ENCODE results near the gene KIF26A.

The KIF26A gene

GRCh38 chr14:104121142-104121541, 17.2 kb upstream of the KIF26A start:
- Histone ChIP-seq H3K36me3 (replicated peaks; ENCODE audit: insufficient read depth, low read length) (no peaks in the 10 kb centered on the region), H3K4me1 (ENCODE audit: low read length) (no peaks in the 10 kb centered on the region), H3K9me3 (replicated peaks; ENCODE audit: insufficient read depth, low read length) (no peaks in the 10 kb centered on the region), H3K9ac (ENCODE audit: low read length) (no peak overlapping the region), H3K27me3 (replicated peaks; ENCODE audit: insufficient read depth, low read length) (peaks cover 7% of the 10 kb centered on the region; the same call in 1 of the 2 replicates), H3K27ac (ENCODE audit: low read length) (no peak overlapping the region), H3K79me2 (ENCODE audit: low read length) (no peaks in the 10 kb centered on the region), H3K4me3 (ENCODE audit: low read length) (no peak overlapping the region), H3K9me2 (replicated peaks; ENCODE audit: insufficient read depth, low read length) (no peaks in the 10 kb centered on the region), H4K20me1 (ENCODE audit: insufficient read depth, low read length) (no peaks in the 10 kb centered on the region), H2AFZ (ENCODE audit: low read length) (no peak overlapping the region), H3F3A (ENCODE audit: insufficient read depth, low read length) (no peaks in the 10 kb centered on the region), H3K4me2 (ENCODE audit: low read depth, low read length) (no peak overlapping the region)
- TF ChIP-seq CTCF (IDR thresholded peaks at IDR 0.05; ENCODE audit: low read length), result no peak
- TF ChIP-seq EZH2 (optimal IDR thresholded peaks at IDR 0.05; ENCODE audit: low read depth, low read length), result no peak
- no peak for TF ChIP-seq EZH2phosphoT487 (IDR thresholded peaks at IDR 0.05; ENCODE audit: low read length)
- no peak for DNase-seq

GRCh38 chr14:104123879-104124278, 14.5 kb upstream of the KIF26A start:
- Histone ChIP-seq H3K4me2 (ENCODE audit: low read depth, low read length) (no peak overlapping the region), H3K9me2 (replicated peaks; ENCODE audit: insufficient read depth, low read length) (no peaks in the 10 kb centered on the region), H3K4me1 (ENCODE audit: low read length) (no peaks in the 10 kb centered on the region), H3K27me3 (replicated peaks; ENCODE audit: insufficient read depth, low read length) (peaks cover 11% of the 10 kb centered on the region), H3K36me3 (replicated peaks; ENCODE audit: insufficient read depth, low read length) (no peaks in the 10 kb centered on the region), H3K9me3 (replicated peaks; ENCODE audit: insufficient read depth, low read length) (no peaks in the 10 kb centered on the region), H3K27ac (ENCODE audit: low read length) (no peak overlapping the region), H3K9ac (ENCODE audit: low read length) (no peak overlapping the region), H2AFZ (ENCODE audit: low read length) (no peak overlapping the region), H4K20me1 (ENCODE audit: insufficient read depth, low read length) (no peaks in the 10 kb centered on the region), H3F3A (ENCODE audit: insufficient read depth, low read length) (no peaks in the 10 kb centered on the region), H3K4me3 (ENCODE audit: low read length) (no peak overlapping the region), H3K79me2 (ENCODE audit: low read length) (no peaks in the 10 kb centered on the region)
- DNase-seq, result no peak
- no peak for TF ChIP-seq EZH2 (optimal IDR thresholded peaks at IDR 0.05; ENCODE audit: low read depth, low read length)
- no peak for TF ChIP-seq CTCF (IDR thresholded peaks at IDR 0.05; ENCODE audit: low read length)

- H3K4me3 ChIP-seq (ENCODE audit: low read length), result no peak overlapping the region
- H3F3A ChIP-seq (ENCODE audit: insufficient read depth, low read length), result no peaks in the 10 kb centered on the region
- no peak overlapping the region for H3K9ac ChIP-seq (ENCODE audit: low read length)
- H3K36me3 ChIP-seq (replicated peaks; ENCODE audit: insufficient read depth, low read length), result no peaks in the 10 kb centered on the region
- H4K20me1 ChIP-seq (ENCODE audit: insufficient read depth, low read length), result no peaks in the 10 kb centered on the region
- H3K27ac ChIP-seq (ENCODE audit: low read length), result no peak overlapping the region
- H3K4me2 ChIP-seq (ENCODE audit: low read depth, low read length), result no peak overlapping the region
- no peaks in the 10 kb centered on the region for H3K9me2 ChIP-seq (replicated peaks; ENCODE audit: insufficient read depth, low read length)
- no peaks in the 10 kb centered on the region for H3K4me1 ChIP-seq (ENCODE audit: low read length)
- H2AFZ ChIP-seq (ENCODE audit: low read length), result no peak overlapping the region
- no peak for DNase-seq
- H3K27me3 ChIP-seq (replicated peaks; ENCODE audit: insufficient read depth, low read length), result peaks cover 11% of the 10 kb centered on the region
- TF ChIP-seq EZH2phosphoT487 (IDR thresholded peaks at IDR 0.05; ENCODE audit: low read length) (no peak), EZH2 (optimal IDR thresholded peaks at IDR 0.05; ENCODE audit: low read depth, low read length) (no peak), CTCF (IDR thresholded peaks at IDR 0.05; ENCODE audit: low read length) (no peak)
- H3K9me3 ChIP-seq (replicated peaks; ENCODE audit: insufficient read depth, low read length), result no peaks in the 10 kb centered on the region
- no peaks in the 10 kb centered on the region for H3K79me2 ChIP-seq (ENCODE audit: low read length)
Measured at GRCh38 chr14:104125011-104125410, 13.4 kb upstream of the KIF26A start.
